Mucosa of stomach (tissue), 1 donor: ENCODE measurements around the gene PRDX3.
A peak's percentile ranks its signal among the peaks of the same experiment; 100 is the strongest.

Experiments used
- H3K27me3 ChIP-seq: one replicate; pipeline ENCODE4 v1.7.0; 2013; ENCODE audit warnings: mild to moderate bottlenecking, low read length; ENCODE audit not compliant: control insufficient read depth, insufficient read depth
- H3K36me3 ChIP-seq: one replicate; pipeline ENCODE4 v1.7.0; 2013; ENCODE audit warnings: low read length; ENCODE audit not compliant: control insufficient read depth, insufficient read depth
- H3K4me1 ChIP-seq: one replicate; pipeline ENCODE4 v1.7.0; 2013; ENCODE audit warnings: mild to moderate bottlenecking, low read length; ENCODE audit not compliant: control insufficient read depth, insufficient read depth
- H3K4me3 ChIP-seq: one replicate; pipeline ENCODE4 v1.7.0; 2013; ENCODE audit warnings: low read length
- H3K9ac ChIP-seq: one replicate; pipeline ENCODE4 v1.7.0; 2013; ENCODE audit warnings: mild to moderate bottlenecking, low read length, moderate library complexity
- H3K9me3 ChIP-seq: one replicate; pipeline ENCODE4 v1.7.0; 2013; ENCODE audit warnings: mild to moderate bottlenecking, low read length, moderate library complexity; ENCODE audit not compliant: control insufficient read depth
- donor health status: Pancreatic carcinoma.

The PRDX3 gene

GRCh38 chr10:119178372-119179119, at the start of gene PRDX3:
Gene PRDX3, minus strand, starts transcription at chr10:119178812. Its CDS starts 22 bp downstream, at chr10:119178790.
- Histone ChIP-seq H3K9me3 (no peaks in the 10 kb centered on the region), H3K4me3 (peak within 1 kb of the TSS; percentile 85), H3K9ac (peak within 1 kb of the TSS; percentile 71), H3K27me3 (no peaks in the 10 kb centered on the region), H3K36me3 (no peaks in the 10 kb centered on the region), H3K4me1 (peaks cover 6% of the 10 kb centered on the region)

GRCh38 chr10:119227825-119228224, 49.2 kb upstream of the PRDX3 start:
- Histone ChIP-seq H3K27me3 (no peaks in the 10 kb centered on the region), H3K4me1 (peaks cover 34% of the 10 kb centered on the region), H3K36me3 (no peaks in the 10 kb centered on the region), H3K9me3 (no peaks in the 10 kb centered on the region), H3K4me3 (no peak overlapping the region), H3K9ac (no peak overlapping the region)

DNA sequence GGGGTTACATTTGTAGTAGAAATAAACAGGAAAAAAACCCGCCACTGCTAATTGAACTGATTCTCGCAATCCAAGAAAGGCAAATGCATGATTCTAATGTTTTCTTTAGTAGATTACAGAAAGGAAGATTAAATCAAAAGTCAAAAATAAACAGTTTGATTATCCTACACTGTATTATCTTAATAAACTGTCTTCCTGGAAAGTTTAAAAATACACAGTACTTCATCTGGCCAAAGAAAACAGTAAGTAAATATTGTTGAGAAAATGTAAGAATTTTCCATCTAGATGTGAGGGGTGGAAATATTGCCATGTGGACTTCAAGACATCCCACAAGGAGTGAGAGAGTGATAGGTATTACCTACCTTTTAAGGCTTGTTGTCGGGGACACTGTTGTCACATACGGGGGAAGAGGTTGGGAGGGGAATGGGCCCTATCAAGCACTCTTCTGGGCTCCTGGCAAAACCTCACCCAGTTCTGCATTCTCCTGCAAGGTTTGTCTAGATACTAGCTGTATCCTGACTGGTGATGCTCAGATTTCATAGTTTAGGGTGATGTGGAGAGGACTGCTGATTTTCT, 46.6 kb upstream of the PRDX3 start:
- no peak overlapping the region for H3K4me3 ChIP-seq
- no peaks in the 10 kb centered on the region for H3K36me3 ChIP-seq
- H3K9ac ChIP-seq: no peak overlapping the region
- H3K9me3 ChIP-seq: no peaks in the 10 kb centered on the region
- H3K27me3 ChIP-seq: no peaks in the 10 kb centered on the region
- peaks cover 33% of the 10 kb centered on the region for H3K4me1 ChIP-seq

- Histone ChIP-seq H3K4me1 (peaks cover 30% of the 10 kb centered on the region), H3K36me3 (no peaks in the 10 kb centered on the region), H3K4me3 (no peak overlapping the region), H3K9me3 (no peaks in the 10 kb centered on the region), H3K9ac (peak overlapping the region; percentile 57), H3K27me3 (no peaks in the 10 kb centered on the region)
Observed at GRCh38 chr10:119222966-119223386, 44.4 kb upstream of the PRDX3 start.

DNA sequence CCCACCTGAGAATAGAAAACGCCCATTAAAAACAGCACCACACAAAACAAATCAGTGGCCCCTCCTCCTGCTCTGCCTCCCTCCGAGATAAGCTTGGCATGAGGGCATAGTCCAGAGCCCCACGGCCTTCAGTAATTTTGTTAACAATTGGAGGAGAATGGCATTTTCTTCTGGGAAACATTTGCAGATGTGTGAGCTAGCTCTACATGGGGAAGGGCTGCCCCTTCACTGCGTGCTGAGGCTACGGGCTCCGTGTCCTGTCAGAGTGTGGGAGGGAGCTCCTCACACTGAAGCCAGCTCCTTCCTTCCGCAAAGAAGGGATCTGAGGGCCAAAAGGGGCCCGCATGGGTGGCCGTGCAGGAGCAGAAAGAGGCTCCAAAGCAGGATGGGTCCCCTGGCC, 43.9 kb upstream of the PRDX3 start:
- no peaks in the 10 kb centered on the region for H3K27me3 ChIP-seq
- H3K36me3 ChIP-seq: no peaks in the 10 kb centered on the region
- H3K9ac ChIP-seq: peak overlapping the region; percentile 57
- H3K4me1 ChIP-seq: peaks cover 34% of the 10 kb centered on the region
- no peaks in the 10 kb centered on the region for H3K9me3 ChIP-seq
- no peak overlapping the region for H3K4me3 ChIP-seq

GRCh38 chr10:119221666-119222065, 43.1 kb upstream of the PRDX3 start:
- Histone ChIP-seq H3K4me1 (peaks cover 36% of the 10 kb centered on the region), H3K4me3 (no peak overlapping the region), H3K9ac (peak overlapping the region; percentile 57), H3K36me3 (no peaks in the 10 kb centered on the region), H3K9me3 (no peaks in the 10 kb centered on the region), H3K27me3 (no peaks in the 10 kb centered on the region)

- Histone ChIP-seq H3K4me1 (peaks cover 36% of the 10 kb centered on the region), H3K9ac (no peak overlapping the region), H3K4me3 (no peak overlapping the region), H3K27me3 (no peaks in the 10 kb centered on the region), H3K36me3 (no peaks in the 10 kb centered on the region), H3K9me3 (no peaks in the 10 kb centered on the region)
Observed at GRCh38 chr10:119221201-119221600, 42.6 kb upstream of the PRDX3 start.

- no peak overlapping the region for H3K4me3 ChIP-seq
- H3K9ac ChIP-seq: no peak overlapping the region
- H3K9me3 ChIP-seq: no peaks in the 10 kb centered on the region
- no peaks in the 10 kb centered on the region for H3K36me3 ChIP-seq
- H3K4me1 ChIP-seq: peaks cover 32% of the 10 kb centered on the region
- no peaks in the 10 kb centered on the region for H3K27me3 ChIP-seq
Observed at GRCh38 chr10:119219871-119220270, 41.3 kb upstream of the PRDX3 start.

- H3K36me3 ChIP-seq: no peaks in the 10 kb centered on the region
- H3K4me1 ChIP-seq: peaks cover 24% of the 10 kb centered on the region
- no peaks in the 10 kb centered on the region for H3K9me3 ChIP-seq
- H3K9ac ChIP-seq: no peak overlapping the region
- no peaks in the 10 kb centered on the region for H3K27me3 ChIP-seq
- no peak overlapping the region for H3K4me3 ChIP-seq
Observed at GRCh38 chr10:119217991-119218490, 39.4 kb upstream of the PRDX3 start.

GRCh38 chr10:119217401-119217800, 38.8 kb upstream of the PRDX3 start:
- Histone ChIP-seq H3K9me3 (no peaks in the 10 kb centered on the region), H3K4me1 (peaks cover 23% of the 10 kb centered on the region), H3K36me3 (no peaks in the 10 kb centered on the region), H3K4me3 (no peak overlapping the region), H3K27me3 (no peaks in the 10 kb centered on the region), H3K9ac (no peak overlapping the region)

DNA sequence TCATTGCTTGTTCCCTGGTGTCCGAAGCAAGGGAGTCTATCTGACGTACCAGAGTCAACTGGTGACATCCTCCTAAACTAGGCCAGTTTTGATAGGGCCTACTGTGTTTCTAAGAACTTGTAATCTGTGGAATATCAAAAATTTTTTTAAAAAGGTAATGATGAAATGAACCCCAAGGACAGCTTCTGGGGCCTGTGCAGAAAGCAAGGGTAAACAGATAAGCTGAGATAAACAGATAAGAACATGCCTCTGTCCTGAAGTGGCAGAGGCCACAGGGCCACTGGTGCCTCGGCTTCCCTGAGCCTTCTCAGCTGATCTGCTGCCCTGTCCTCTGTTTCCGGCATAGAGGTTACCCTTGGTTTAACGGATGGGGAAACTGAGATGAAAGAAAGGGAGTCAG, 37.5 kb upstream of the PRDX3 start:
- H3K4me3 ChIP-seq: no peak overlapping the region
- no peak overlapping the region for H3K9ac ChIP-seq
- H3K9me3 ChIP-seq: no peaks in the 10 kb centered on the region
- no peaks in the 10 kb centered on the region for H3K27me3 ChIP-seq
- H3K4me1 ChIP-seq: peaks cover 26% of the 10 kb centered on the region
- H3K36me3 ChIP-seq: no peaks in the 10 kb centered on the region

DNA sequence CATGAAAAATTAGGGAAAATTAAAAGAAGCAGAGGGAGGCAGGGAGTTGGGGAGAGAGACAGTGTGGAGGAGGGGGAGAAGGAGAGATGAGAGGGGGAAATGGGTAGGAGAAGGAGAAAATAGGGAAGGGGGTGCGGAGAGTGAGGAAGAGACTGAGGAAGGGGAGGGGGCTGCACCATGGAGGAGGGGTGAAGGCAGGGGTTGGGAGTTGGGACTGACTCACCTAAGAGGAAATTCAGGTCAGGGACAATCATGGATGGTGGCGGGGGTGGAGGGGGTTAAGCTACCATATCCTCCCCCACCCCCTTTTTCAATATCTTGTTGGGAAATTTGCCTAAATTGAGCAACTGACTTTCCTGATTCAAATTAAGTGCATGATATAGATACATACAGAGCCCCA, 36.8 kb upstream of the PRDX3 start:
- H3K4me3 ChIP-seq: no peak overlapping the region
- H3K27me3 ChIP-seq: no peaks in the 10 kb centered on the region
- no peak overlapping the region for H3K9ac ChIP-seq
- no peaks in the 10 kb centered on the region for H3K36me3 ChIP-seq
- peaks cover 26% of the 10 kb centered on the region for H3K4me1 ChIP-seq
- H3K9me3 ChIP-seq: no peaks in the 10 kb centered on the region
